Measurements from ENCODE around the gene XPO5.
"Not testable (repeated sequence)": the region's sequence is repeated elsewhere in the genome, so short reads cannot be mapped to it uniquely, and the experiment has no call there.

Gene XPO5

GRCh38 chr6:43604174-43604573 is 28.3 kb upstream of the XPO5 start:
- no peaks in the 10 kb centered on the region for H3K9me3 ChIP-seq (ENCODE audit: control insufficient read depth, insufficient read depth, low read length)
- TF ChIP-seq EZH2phosphoT487 (IDR thresholded peaks at IDR 0.05; ENCODE audit: borderline replicate concordance, low read length) (no peak), CTCF (IDR thresholded peaks at IDR 0.05; ENCODE audit: low read depth, low read length, poor library complexity, severe bottlenecking) (no peak)
- H3K79me2 ChIP-seq (ENCODE audit: control insufficient read depth, low read length): peaks cover 3% of the 10 kb centered on the region
- H4K20me1 ChIP-seq (ENCODE audit: control insufficient read depth, insufficient read depth, low read depth, low read length): no peaks in the 10 kb centered on the region
- H3K27me3 ChIP-seq (ENCODE audit: control insufficient read depth, low read length): no peaks in the 10 kb centered on the region
- H3F3A ChIP-seq (ENCODE audit: control insufficient read depth, insufficient read depth): peaks cover 26% of the 10 kb centered on the region
- no peak overlapping the region for H3K27ac ChIP-seq (ENCODE audit: low read depth, low read length)
- no peak overlapping the region for H3K4me2 ChIP-seq (ENCODE audit: low read length)
- H3K4me3 ChIP-seq (ENCODE audit: low read length): no peak overlapping the region
- peaks cover 89% of the 10 kb centered on the region for H3K36me3 ChIP-seq (ENCODE audit: control insufficient read depth, low read length)
- H3K4me1 ChIP-seq (ENCODE audit: control insufficient read depth, low read length): peaks cover 12% of the 10 kb centered on the region
- H3K9me2 ChIP-seq (replicated peaks; ENCODE audit: control insufficient read depth, low read length): no peaks in the 10 kb centered on the region

DNA sequence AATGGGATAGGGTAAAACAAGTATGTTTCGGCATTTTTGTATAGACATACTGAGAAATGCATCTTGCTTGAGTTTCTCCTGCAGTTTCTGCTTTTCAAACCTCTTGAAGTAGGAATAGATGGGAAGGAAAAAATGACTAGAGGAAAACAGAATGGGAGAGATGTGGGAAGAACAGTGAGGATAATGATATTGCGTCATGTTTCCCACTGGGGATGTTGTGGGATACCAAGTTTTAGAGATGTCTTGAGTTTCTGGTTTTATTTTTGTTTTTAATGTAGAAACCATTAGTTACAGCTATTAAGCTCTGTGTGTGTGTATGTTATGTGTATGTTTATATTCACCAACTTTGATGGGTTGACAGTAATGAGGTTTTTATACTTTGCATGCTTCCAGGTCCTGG is 24.8 kb upstream of the XPO5 start:
- H3K9me3 ChIP-seq (ENCODE audit: control insufficient read depth, insufficient read depth, low read length): no peaks in the 10 kb centered on the region
- no peak overlapping the region for H3K4me3 ChIP-seq (ENCODE audit: low read length)
- H3K4me2 ChIP-seq (ENCODE audit: low read length): no peak overlapping the region
- no peaks in the 10 kb centered on the region for H3K4me1 ChIP-seq (ENCODE audit: control insufficient read depth, low read length)
- H3K27me3 ChIP-seq (ENCODE audit: control insufficient read depth, low read length): no peaks in the 10 kb centered on the region
- H3K9me2 ChIP-seq (replicated peaks; ENCODE audit: control insufficient read depth, low read length): no peaks in the 10 kb centered on the region
- peaks cover 18% of the 10 kb centered on the region for H3F3A ChIP-seq (ENCODE audit: control insufficient read depth, insufficient read depth)
- H3K36me3 ChIP-seq (ENCODE audit: control insufficient read depth, low read length): peaks cover 82% of the 10 kb centered on the region
- no peaks in the 10 kb centered on the region for H3K79me2 ChIP-seq (ENCODE audit: control insufficient read depth, low read length)
- no peaks in the 10 kb centered on the region for H4K20me1 ChIP-seq (ENCODE audit: control insufficient read depth, insufficient read depth, low read depth, low read length)
- TF ChIP-seq EZH2phosphoT487 (IDR thresholded peaks at IDR 0.05; ENCODE audit: borderline replicate concordance, low read length) (no peak), CTCF (IDR thresholded peaks at IDR 0.05; ENCODE audit: low read depth, low read length, poor library complexity, severe bottlenecking) (no peak)
- H3K27ac ChIP-seq (ENCODE audit: low read depth, low read length): no peak overlapping the region

DNA sequence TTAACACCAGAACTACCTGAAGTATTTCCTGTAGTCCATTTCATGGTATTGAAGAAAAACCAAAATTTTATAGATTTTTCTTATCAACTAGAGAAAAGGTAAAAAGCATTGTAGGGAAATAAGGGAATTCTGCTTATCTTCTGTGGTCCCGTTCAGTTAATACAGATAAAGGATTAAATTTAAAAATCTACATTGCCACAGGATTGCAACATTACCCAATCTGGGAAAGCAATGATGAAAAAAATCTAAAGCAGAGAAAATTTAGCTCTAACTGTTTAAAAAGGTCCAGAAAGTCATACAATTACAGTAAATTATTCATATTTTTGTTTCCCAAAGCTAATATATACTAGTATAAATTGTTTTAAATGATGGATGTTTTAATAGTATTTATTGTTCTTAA is 18.1 kb upstream of the XPO5 start:
- Histone ChIP-seq H3K4me3 (ENCODE audit: low read length) (no peak overlapping the region), H3K9me3 (ENCODE audit: control insufficient read depth, insufficient read depth, low read length) (no peaks in the 10 kb centered on the region), H3K9me2 (replicated peaks; ENCODE audit: control insufficient read depth, low read length) (no peaks in the 10 kb centered on the region), H3K27me3 (ENCODE audit: control insufficient read depth, low read length) (no peaks in the 10 kb centered on the region), H3K27ac (ENCODE audit: low read depth, low read length) (no peak overlapping the region), H3K36me3 (ENCODE audit: control insufficient read depth, low read length) (peaks cover 80% of the 10 kb centered on the region), H3K79me2 (ENCODE audit: control insufficient read depth, low read length) (peaks cover 40% of the 10 kb centered on the region), H3K4me1 (ENCODE audit: control insufficient read depth, low read length) (no peaks in the 10 kb centered on the region), H3F3A (ENCODE audit: control insufficient read depth, insufficient read depth) (peaks cover 5% of the 10 kb centered on the region; the same call in 1 of the 2 replicates), H4K20me1 (ENCODE audit: control insufficient read depth, insufficient read depth, low read depth, low read length) (no peaks in the 10 kb centered on the region), H3K4me2 (ENCODE audit: low read length) (no peak overlapping the region)
- TF ChIP-seq CTCF (IDR thresholded peaks at IDR 0.05; ENCODE audit: low read depth, low read length, poor library complexity, severe bottlenecking) (no peak), EZH2phosphoT487 (IDR thresholded peaks at IDR 0.05; ENCODE audit: borderline replicate concordance, low read length) (no peak)

GRCh38 chr6:43589564-43589963 is 13.7 kb upstream of the XPO5 start:
- H3K79me2 ChIP-seq (ENCODE audit: control insufficient read depth, low read length): peaks cover 64% of the 10 kb centered on the region
- H3K27ac ChIP-seq (ENCODE audit: low read depth, low read length); H3K9me3 ChIP-seq (ENCODE audit: control insufficient read depth, insufficient read depth, low read length); H3K9me2 ChIP-seq (replicated peaks; ENCODE audit: control insufficient read depth, low read length); H4K20me1 ChIP-seq (ENCODE audit: control insufficient read depth, insufficient read depth, low read depth, low read length); H3F3A ChIP-seq (ENCODE audit: control insufficient read depth, insufficient read depth); H3K4me3 ChIP-seq (ENCODE audit: low read length); H3K27me3 ChIP-seq (ENCODE audit: control insufficient read depth, low read length); H3K4me1 ChIP-seq (ENCODE audit: control insufficient read depth, low read length); H3K4me2 ChIP-seq (ENCODE audit: low read length): not testable (repeated sequence)
- H3K36me3 ChIP-seq (ENCODE audit: control insufficient read depth, low read length): peaks cover 98% of the 10 kb centered on the region
